HG02938 (cell line): ENCODE results near the gene TBCK.
"Not testable (repeated sequence)": the region's sequence is repeated elsewhere in the genome, so short reads cannot be mapped to it uniquely, and the experiment has no call there.

ENCODE experiments used
- ATAC-seq: cut with Tn5 transposase; IDR thresholded peaks from one replicate; pipeline ENCODE4 v1.9.1; 2021; ENCODE audit warnings: mild to moderate bottlenecking, moderate library complexity; ENCODE audit not compliant: unreplicated experiment

The TBCK gene

DNA sequence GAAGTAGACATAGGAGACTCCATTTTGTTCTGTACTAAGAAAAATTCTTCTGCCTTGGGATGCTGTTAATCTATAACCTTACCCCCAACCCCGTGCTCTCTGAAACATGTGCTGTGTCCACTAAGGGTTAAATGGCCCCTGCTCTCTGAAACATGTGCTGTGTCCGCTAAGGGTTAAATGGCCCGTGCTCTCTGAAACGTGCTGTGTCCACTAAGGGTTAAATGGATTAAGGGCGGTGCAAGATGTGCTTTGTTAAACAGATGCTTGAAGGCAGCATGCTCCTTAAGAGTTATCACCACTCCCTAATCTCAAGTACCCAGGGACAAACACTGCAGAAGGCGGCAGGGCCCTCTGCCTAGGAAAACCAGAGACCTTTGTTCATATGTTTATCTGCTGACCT, 5.8 kb upstream of the TBCK start:
- ATAC-seq = not testable (repeated sequence)

DNA sequence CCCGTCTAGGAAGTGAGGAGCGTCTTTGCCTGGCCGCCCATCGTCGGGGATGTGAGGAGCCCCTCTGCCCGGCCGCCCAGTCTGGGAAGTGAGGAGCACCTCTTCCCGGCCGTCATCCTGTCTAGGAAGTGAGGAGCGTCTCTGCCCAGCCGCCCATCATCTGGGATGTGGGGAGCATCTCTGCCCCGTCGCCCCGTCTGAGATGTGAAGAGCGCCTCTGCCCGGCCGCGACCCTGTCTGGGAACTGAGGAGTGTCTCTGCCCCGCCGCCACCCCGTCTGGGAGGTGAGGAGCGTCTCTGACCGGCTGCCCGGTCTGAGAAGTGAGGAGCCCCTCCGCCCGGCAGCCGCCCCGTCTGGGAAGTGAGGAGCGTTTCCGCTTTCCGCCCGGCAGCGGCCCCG, 5.2 kb upstream of the TBCK start:
- not testable (repeated sequence) for ATAC-seq

DNA sequence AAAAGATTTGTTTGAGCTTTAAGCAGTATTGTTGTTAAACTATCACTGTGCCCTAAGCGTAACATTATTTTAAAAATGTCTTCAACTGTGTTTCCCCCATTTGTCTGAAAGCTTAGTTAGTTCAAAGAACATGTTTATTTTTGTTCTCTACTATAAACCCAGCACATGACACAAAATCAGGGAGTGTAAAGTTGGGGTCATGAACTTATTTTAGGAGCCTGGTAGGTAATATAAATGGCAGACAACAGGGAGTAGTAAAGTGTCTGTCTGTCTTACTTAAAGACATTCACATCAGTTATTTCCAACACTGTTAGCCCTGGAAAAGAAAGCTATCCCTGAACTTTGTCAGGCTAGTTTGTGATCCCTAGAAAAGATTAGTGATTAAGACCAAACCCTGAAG, 4.2 kb upstream of the TBCK start:
- ATAC-seq = no peak

DNA sequence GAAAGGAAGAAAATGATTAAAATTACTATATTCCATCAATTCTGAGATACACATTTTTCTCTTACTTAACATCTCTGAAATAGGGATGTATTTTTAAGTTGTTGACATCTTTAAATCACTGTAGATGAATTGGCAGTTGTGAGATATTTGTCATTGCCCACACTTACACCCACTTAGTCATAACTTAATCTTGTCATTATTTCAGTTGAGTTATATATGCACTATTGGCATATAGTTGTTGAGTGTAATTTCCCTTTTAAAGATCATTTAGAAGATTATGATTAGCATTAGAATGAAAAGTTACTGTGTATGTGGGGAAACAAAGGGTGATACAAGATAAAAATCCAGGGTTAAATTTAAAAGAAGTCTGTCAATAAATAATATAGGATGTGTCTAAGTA, 2.5 kb upstream of the TBCK start:
- ATAC-seq = no peak

DNA sequence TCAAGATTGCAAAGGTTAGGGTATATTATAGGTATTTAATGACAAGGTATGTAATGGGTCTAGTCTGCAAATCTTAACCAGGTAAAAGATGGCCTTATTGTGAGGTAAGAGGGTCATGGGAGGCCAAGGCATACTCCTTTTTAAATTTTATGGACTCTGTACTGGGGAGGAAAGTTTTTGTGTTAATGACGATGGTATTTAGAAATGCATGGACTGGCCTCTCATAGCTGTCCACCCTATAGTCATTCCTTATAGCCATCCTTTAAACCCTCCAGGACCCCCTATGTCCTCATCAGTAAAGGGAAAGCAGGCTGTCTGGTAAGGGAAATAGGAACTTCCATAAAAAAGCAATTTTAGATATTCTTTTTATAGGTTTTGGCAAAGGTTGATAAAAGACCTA, 1.8 kb upstream of the TBCK start:
- no peak for ATAC-seq

DNA sequence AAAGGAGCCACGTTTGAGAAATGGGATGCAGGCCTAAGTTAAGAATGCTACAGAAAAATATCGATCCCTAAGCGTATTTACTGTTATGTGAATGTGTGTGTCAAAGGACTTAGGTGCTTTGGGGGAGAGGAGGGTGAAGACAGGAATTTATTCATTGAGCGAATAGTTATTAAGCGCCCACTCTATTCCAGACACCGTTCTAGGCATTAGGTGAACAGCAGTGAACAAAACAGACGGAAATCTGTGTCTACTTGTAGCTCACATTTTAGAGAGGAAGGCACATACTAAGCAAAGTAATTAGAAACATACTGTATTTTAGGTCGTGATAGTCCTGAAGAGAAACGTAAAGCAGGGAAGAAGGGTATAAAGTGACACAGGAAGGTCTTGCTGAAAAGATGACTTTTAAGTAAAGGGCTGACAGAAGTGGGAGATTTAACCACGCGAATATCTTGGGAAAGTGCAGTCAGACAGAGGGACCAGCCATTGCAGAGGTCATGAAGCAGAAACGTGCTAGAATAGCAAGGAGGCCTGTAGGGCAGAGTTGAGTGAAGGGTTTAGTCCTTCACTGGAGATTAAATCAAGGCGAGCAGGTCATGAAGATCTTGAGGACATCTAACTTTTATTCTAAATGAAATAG, 882 bp upstream of the TBCK start:
- ATAC-seq = no peak

DNA sequence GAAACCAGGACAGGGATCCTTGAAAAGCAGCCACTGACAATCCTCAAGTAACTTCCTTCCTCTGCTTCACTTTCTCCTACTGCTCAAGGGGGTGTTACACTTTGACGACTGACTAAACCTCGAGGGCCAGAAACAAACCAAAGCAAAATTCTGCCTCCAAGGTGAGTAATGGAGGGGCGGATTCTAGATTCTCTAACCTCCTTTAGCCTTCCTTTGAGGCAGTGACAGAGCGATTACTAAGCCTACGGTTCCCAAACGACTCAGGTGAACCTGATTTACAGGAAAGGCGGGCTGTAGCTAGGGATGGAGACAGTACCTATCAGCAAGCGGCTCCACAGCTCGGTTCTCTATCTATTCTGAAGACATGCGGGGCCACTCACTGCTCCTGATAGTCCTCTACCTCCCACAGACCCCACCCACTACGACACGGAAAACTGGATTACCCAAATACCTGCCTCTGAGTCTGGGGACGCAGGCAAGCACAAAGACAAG, 487 bp downstream of the TBCK start:
- ATAC-seq = peak; percentile 23

DNA sequence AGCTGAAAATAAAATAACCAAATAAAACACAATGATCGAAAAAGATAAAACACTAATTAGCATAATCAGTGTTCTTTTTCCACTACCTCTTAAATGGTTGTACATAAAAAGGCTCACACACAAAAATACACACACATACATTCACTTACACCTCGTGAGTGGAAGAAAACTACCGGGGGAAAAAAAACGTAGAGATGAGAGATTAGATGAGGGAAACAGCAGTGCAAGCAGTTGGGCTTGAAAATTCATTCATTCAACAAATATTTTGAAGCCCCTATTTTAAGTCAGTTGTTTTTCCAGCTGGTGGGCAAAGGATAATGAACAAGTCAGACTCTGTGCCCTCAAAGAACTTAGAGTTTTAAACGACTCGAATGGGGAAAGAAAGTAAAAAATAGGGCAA, 1.0 kb downstream of the TBCK start:
- no peak for ATAC-seq

DNA sequence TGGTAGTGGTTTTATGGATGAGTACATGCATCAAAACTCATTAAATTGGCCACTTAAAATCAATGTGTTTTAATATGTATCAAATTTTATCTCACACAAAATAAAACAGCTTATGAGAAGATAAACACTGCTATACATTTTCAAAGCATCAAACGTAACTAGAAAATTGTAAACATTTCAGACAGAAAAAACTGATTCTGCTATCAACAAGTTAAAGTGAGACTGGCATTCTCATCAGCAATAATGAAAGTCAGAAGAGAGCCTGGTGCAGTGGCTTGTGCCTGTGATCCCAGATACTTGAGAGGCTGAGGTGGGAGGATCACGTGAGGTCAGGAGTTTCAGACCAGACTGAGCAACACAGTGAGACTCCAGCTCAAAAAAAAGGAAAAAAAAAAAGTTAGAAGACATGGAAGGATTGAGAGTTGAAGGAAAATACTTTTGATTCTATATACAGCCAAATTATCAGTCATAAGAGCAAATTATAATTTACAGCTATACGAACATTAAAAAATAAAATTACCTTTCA, 2.9 kb downstream of the TBCK start:
- no peak for ATAC-seq

DNA sequence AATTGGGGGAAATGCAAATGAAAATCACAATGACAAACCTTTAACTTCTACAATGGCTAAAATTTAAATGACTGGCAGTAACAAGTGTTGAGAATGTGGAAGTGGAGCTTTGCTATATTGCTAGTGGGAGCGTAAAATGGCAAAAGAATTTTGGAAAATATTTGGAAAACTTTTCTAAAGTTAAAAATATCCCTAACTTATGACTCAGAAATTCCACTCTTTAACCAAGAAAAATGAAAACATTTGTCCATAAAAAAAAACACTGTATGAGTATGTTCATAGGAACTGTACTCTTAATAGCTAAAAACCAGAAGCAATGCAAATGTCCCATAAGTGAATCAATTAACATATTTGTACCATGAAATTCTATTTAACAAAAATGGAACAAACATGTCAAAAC, 3.6 kb downstream of the TBCK start:
- no peak for ATAC-seq

DNA sequence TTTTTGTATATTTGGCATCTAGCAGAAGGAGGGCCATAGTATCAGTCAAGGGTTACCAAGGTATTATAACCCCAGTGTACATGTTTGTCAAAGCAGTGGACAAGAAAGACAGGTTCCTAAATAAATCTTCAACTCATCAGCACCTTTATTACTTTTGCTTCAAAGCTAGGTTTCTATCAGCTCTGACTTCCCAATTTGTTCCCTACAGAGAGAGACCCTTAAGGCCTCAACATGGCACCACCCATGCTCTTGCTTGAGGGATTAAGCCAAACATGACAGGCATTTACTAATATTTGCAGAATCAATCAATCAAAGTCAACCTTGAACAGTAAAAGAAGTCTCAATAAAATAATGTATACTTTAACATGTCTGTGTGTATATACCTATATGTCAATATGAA, 9.4 kb downstream of the TBCK start:
- ATAC-seq = no peak

DNA sequence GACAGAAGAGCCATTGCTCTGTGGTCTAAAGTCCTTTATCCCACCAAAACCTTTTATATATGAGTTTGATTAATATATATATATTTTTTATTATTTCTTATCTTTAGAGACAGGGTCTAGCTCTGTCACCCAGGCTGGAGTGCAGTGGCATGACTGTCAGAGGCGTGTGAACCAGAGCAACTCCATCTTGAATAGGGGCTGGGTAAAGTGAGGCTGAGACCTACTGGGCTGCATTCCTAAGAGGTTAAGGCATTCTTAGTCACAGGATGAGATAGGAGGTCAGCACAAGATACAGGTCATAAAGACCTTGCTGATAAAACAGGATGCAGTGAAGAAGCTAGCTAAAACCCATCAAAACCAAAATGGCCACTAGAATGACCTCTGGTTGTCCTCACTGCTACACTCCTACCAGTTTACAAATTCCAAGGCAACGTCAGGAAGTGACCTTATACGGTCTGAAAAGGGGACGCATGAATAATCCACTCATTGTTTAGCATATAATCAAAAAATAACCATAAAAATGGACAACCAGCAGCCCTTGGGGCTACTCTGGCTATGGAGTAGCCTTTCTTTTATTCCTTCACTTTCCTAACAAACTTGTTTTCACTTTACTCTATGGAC, 10.5 kb downstream of the TBCK start:
- ATAC-seq = no peak

DNA sequence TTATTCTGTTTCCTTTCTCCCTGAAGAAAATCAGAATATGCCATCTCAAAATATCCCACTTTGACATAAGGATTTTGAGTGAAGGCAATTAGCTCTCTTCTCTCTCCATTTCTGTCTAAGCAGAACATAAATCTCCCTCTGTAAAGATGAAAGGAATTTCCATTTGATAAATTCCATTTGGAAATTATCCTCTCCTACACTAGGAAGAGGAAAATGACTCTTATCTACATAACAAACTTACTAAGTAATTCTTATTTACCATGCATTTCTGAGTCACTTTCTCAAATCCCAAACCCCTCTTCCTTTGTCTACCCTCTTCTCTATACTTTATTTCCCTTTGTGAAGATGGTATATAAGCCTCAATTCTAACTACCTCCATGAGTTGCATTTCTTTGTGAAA, 11.4 kb downstream of the TBCK start:
- ATAC-seq = no peak

DNA sequence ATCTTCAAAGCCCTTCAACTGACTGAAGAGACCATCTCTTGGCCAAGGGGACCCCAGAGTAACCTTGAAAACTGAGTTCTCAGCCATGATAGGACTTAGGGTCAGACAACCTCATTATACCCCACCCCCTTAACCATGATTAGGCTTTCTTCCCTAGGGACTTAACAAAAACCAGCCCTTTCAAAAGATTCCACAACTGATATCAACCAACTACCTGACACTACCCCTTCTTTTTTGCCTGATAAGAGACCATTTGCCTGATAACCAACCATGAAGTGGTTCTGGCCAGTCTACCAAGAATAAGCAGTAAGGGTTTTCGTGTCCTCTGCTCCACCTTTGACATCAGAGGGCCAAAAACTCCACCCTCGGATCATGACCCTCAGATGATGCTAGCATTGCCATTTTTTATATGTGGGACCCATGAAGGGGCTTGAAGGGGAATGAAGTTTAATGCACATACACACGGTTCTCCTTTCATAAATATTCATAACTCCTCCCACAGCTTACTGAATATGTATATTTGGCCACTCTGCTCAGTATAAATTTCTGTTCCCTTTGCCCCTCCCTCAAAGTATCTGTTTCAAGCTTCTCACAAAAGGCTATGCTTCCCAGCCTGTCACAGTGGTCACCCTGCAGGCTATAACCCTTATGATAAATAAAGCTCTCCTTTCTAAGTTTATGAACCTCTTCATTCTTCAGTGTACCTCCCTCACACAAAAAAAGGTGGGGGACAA, 12.3 kb downstream of the TBCK start:
- no peak for ATAC-seq

DNA sequence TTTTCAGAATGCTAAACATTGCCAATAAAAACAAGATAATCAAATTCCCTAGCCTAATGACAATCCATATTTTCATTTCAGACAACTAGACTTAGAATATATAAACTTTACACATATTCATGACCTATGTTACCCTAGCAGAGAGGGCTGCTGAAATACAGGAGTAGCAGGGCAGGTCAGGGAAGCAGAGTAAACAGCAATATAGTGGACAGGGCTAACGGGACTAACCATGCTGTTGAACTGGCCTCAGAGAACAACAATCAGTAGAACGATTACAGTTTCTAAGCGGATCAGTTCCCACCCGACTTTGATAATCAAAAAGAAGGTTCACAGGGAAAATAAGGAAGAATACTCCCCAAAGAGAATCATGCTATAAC, 14.0 kb downstream of the TBCK start:
- ATAC-seq = no peak

DNA sequence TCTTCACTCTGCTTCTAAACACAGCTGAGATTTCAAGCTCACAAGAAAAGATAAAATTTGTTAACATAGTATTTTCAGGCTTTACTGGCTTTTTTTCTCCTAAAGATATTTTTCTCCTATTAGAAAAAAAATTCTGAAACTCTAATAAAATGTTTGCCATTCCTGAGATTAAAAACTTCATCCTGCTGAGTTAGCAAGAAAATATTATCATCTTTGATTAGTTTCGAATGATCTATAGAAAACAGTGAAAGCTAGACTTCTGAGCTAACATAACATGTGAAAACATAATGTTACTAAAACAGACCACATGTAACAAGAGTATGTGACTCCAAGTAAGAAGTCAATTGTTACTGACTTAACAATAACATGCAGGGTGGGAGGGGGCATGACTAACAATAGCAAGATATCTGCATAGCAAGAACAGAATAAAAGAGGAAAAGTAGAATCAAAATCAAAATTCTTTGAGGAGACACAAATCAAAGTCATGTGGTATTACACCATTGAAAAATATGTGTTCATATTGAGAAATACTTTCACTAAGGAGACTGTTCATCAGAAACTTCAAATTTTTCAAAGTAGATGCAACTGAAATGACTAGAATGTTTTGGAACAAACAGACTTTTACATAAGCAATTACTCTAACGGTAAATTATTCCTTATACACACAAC, 14.5 kb downstream of the TBCK start:
- ATAC-seq = no peak

DNA sequence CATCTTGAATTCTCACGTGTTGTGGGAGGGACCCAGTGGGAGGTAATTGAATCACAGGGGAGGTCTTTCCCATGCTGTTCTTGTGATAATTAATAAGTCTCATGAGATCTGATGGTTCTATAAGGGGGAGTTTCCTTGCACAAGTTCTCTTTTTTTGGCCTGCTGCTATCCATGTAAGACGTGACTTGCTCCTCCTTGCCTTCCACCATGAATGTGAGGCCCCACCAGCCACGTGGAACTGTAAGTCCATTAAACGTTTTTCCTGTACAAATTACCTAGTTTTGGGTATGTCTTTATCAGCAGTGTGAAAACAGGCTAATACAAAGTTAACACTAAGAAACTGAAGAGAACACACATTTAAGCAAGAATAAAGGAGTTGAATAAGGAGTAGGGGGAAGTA, 16.0 kb downstream of the TBCK start:
- ATAC-seq = no peak

DNA sequence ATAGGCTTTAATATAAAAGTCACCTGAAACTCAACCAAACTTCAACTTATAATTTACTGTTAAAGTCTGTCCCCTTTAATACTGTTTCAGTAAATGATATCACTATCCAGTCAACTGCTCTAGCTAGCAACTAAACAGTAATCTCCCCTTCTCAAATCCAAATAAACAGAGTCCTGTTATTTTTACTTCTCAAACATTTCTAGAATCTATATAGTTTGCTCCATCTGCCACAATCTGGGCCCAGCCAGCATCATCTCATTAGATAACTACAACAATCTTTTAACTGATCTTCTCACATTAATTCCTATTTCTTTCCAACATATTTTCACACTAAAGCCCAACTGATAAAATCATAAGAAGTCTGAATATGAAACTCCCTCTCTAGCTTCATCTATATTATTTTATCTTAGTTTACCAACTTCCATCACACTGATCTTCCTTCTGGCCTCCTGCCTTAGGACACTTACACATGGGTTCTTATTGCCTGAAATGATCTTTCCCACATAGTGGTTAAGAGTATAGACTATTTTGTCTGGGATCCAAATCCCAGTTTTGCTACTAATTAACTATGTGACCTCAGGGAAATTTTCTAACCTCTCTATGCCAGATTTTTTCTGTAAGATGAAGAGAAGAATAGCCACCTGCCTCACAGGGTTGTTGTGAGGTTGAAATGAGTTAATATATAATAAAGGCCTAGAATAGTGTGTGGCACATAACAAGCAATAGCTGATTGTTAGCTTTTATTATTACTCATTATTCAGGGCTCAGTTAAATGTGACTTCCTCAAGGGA, 18.6 kb downstream of the TBCK start:
- no peak for ATAC-seq

DNA sequence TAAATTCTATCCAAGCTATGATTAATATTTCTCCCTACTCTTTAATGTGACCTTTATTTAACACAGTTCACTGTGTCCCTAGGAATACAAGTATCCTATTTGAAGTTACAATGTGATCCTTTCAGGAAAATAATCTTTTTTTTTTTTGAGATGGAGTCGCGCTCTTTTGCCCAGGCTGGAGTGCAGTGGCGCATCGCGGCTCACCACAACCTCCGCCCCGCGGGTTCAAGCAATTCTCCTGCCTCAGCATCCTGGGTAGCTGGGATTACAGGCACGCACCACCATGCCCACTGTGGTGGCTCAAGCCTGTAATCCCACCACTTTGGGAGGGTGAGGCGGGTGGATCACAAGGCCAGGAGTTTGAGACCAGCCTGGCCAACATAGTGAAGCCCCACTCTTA, 21.9 kb downstream of the TBCK start:
- no peak for ATAC-seq

DNA sequence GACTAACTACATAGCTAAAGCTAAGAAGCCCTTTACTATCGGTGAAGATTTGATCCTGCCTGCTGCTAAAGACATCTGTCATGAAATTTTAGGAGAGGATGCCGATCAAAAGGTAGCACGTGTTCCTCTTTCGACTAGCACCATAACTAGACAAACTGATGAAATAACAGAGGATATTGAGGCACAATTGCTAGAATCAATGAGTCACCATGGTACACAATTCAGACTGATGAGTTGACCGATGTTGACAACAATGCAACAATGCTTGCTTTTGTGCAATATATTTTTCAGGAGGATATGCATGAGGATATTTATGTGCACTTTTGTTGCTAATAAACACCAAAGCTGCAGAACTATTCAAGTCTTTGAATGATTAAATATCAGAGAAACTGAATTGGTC, 24.3 kb downstream of the TBCK start:
- no peak for ATAC-seq

DNA sequence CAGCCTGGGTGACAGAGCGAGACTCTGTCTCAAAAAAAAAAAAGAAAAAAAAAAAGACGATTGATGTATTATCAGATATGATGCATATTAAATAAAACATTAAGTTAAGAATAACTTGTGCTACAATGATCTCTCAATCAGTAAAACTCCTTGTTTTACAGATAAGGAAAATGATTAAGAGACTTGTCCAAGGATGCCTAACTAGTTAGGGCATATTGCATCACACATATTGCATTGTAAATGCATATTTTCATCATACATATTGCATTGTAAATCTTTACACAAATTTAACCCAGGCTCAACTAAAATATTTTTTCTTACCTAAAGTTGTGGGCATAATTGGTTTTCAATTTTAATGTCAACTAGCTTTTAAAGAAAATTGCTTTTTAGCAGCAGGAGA, 26.3 kb downstream of the TBCK start:
- no peak for ATAC-seq
